HepG2 (cell line): ENCODE data around the gene GRAMD1A. TPM values are rescaled to one million over a fixed set of nuclear protein-coding genes. Genes with fewer than 3 reads are reported as not detected.

Source experiments
- ATAC-seq: fragments of 200-7000 bp; cut with Tn5 transposase; 3 replicates; pipeline ENCODE4 v1.9.1; 2020; ENCODE audit warnings: mild to moderate bottlenecking, moderate library complexity
- BruUV-seq: library from RNA; stranded (reverse); fragments of 400-500 nt; replicated peaks from 2 replicates; lab custom pipeline; 2021; lab: Mats Ljungman, UMichigan
- CTCF ChIA-PET: fragments of 300-600 bp; formaldehyde crosslinking; extraction: SDS; loops from one replicate; lab custom pipeline; 2021; ENCODE audit warnings: low total read pairs, inconsistent platforms, low intra/inter-chr PET ratio; lab: Yijun Ruan, JAX
- POLR2A ChIA-PET: fragments of 350-600 bp; sonication (Branson Sonifier 250); formaldehyde crosslinking; loops from one replicate; lab custom pipeline; 2020; ENCODE audit warnings: antibody characterized with exemption, inconsistent platforms; lab: Yijun Ruan, JAX
- DNase-seq: peaks from one replicate; pipeline ENCODE4 v3.0.0-alpha.2; 2015; ENCODE audit warnings: low spot score
- FAIRE-seq: peaks from 3 replicates; lab custom pipeline; 2011; peaks lifted over from hg19 to GRCh38; lab: Jason Lieb, UNC
- H2AFZ ChIP-seq: one replicate; pipeline ENCODE4 v1.6.1; 2011; ENCODE audit warnings: low read length, inconsistent platforms
- H3K27ac ChIP-seq: fragments of 300-600 bp; 3 replicates; pipeline ENCODE4 v1.8.0; 2011; ENCODE audit warnings: mixed run types, mild to moderate bottlenecking, mixed read lengths, low read length, inconsistent platforms; ENCODE audit not compliant: insufficient read depth; ENCODE audit errors: extremely low read length
- H3K27me3 ChIP-seq, 2 experiments: fragments of 200-600 bp in 1 of 2; 2 replicates in 1 of 2; 3 replicates in 1 of 2; pipeline versions ENCODE4 v1.6.0 to v1.8.0; 2011; ENCODE audit warnings: low read length in 2 of 2, mild to moderate bottlenecking in 2 of 2, moderate library complexity in 2 of 2, inconsistent platforms in 1 of 2; ENCODE audit not compliant: insufficient read depth in 2 of 2, control insufficient read depth in 1 of 2
- H3K36me3 ChIP-seq, 2 experiments: fragments of 200-600 bp in 1 of 2; replicated peaks in 1 of 2; 2 replicates in 1 of 2; 3 replicates in 1 of 2; pipeline versions ENCODE4 v1.5.1 to v1.8.0; 2011; ENCODE audit warnings: low read length in 2 of 2, inconsistent platforms in 1 of 2; ENCODE audit not compliant: insufficient read depth in 2 of 2, control insufficient read depth in 1 of 2
- H3K4me1 ChIP-seq: 2 replicates; pipeline ENCODE4 v1.5.1; 2012; ENCODE audit warnings: low read length, inconsistent platforms; ENCODE audit not compliant: insufficient read depth
- H3K4me2 ChIP-seq: 2 replicates; pipeline ENCODE4 v1.6.0; 2011; ENCODE audit warnings: low read depth, low read length, inconsistent platforms
- H3K4me3 ChIP-seq, 3 experiments: fragments of 200-600 bp in 1 of 3; sonication (generic), shearing (Covaris generic) in 1 of 3; replicated peaks in 1 of 3; 2 replicates each; pipeline ENCODE4 v1.5.1; 2011 to 2016; ENCODE audit warnings: low read length in 3 of 3, inconsistent platforms in 2 of 3, low read depth in 2 of 3, mild to moderate bottlenecking in 2 of 3, control low read depth in 1 of 3, mixed read lengths in 1 of 3; ENCODE audit not compliant: insufficient read depth in 1 of 3
- H3K79me2 ChIP-seq: one replicate; pipeline ENCODE4 v1.6.1; 2011; ENCODE audit warnings: low read length, inconsistent platforms; ENCODE audit not compliant: insufficient read depth
- H3K9ac ChIP-seq: 2 replicates; pipeline ENCODE4 v1.6.0; 2011; ENCODE audit warnings: mild to moderate bottlenecking, low read depth, low read length, inconsistent platforms; ENCODE audit not compliant: insufficient read depth
- H3K9me3 ChIP-seq: 2 replicates; pipeline ENCODE4 v1.5.1; 2012; ENCODE audit warnings: mild to moderate bottlenecking, low read length
- H4K20me1 ChIP-seq: 2 replicates; pipeline ENCODE4 v1.6.0; 2011; ENCODE audit warnings: inconsistent platforms, mild to moderate bottlenecking, low read length, moderate library complexity; ENCODE audit not compliant: insufficient read depth
- FOXJ3 ChIP-seq: sonication (generic); formaldehyde crosslinking; IDR thresholded peaks from 2 replicates; pipeline ENCODE4 v1.4.0; 2020; ENCODE audit warnings: missing genetic modification reagents, mild to moderate bottlenecking, borderline replicate concordance
- KDM5B ChIP-seq: sonication (generic); formaldehyde crosslinking; IDR thresholded peaks from 2 replicates; pipeline ENCODE4 v1.4.0; 2020; ENCODE audit warnings: missing genetic modification reagents, mild to moderate bottlenecking, borderline replicate concordance
- KLF12 ChIP-seq: sonication (generic); formaldehyde crosslinking; IDR thresholded peaks from 2 replicates; pipeline ENCODE4 v1.4.0; 2020; ENCODE audit warnings: missing genetic modification reagents, borderline replicate concordance
- MEIS2 ChIP-seq: sonication (generic); formaldehyde crosslinking; IDR thresholded peaks from 2 replicates; pipeline ENCODE4 v1.9.0; 2021; ENCODE audit warnings: mild to moderate bottlenecking, missing genetic modification reagents
- SP2 ChIP-seq: sonication (generic); formaldehyde crosslinking; IDR thresholded peaks from 2 replicates; pipeline ENCODE4 v1.5.1; 2020; ENCODE audit warnings: mild to moderate bottlenecking, missing genetic modification reagents
- TAF15 ChIP-seq: fragments of 200-400 bp; formaldehyde crosslinking; IDR thresholded peaks from one replicate; pipeline ENCODE4 v1.6.1; 2018; ENCODE audit warnings: mild to moderate bottlenecking, low read depth, low read length; ENCODE audit not compliant: poor library complexity, severe bottlenecking
- WGBS: methylation state at CpG from one replicate; pipeline ENCODE4 v1.1.6; 2017; ENCODE audit warnings: low lambda C conversion rate; 5-methylcytosine and 5-hydroxymethylcytosine counted together
- in situ Hi-C: cut with HindIII; loops from 2 replicates; pipeline ENCODE4 v1.10.0; 2017; ENCODE audit warnings: low pct_unique_long_range_greater_than_20kb; ENCODE audit not compliant: extremely low pct_ligation_motif_present
- intact Hi-C: fragments of 100-400 bp; cut with micrococcal nuclease; formaldehyde crosslinking; loops from one replicate; pipeline ENCODE4 v1.10.0; 2022; ENCODE audit not compliant: unreplicated experiment
- polyA plus RNA-seq, 8 experiments: library from polyadenylated mRNA; depleted of rRNA in 3 of 8; stranded (reverse) in 7 of 8; unstranded in 1 of 8; fragments of >200 nt; fragmentation: Illumina TruSeq in 4 of 8; extraction: Trizol in 4 of 8; gene quantifications; 2 replicates each; pipeline versions ENCODE4 v1.2.1 to v1.2.3, GENCODE V29; 2011 to 2016; ENCODE audit warnings: low read depth in 4 of 8, missing spikeins in 1 of 8, mixed read lengths in 1 of 8; ENCODE audit not compliant: insufficient read depth in 1 of 8
- total RNA-seq, 5 experiments: library from RNA; depleted of rRNA; stranded (reverse); fragments of >200 nt; fragmentation: Illumina TruSeq; extraction: Trizol; gene quantifications; 2 replicates each; pipeline ENCODE4 v1.2.3, GENCODE V29; 2016; ENCODE audit warnings: low read depth in 1 of 5
- TF ChIP-seq, protein P1 (sequence below): conservative IDR thresholded peaks from 2 replicates; pipeline ENCODE4 v1.6.1; 2018; ENCODE audit warnings: missing genetic modification reagents
- TF ChIP-seq, protein P2 (sequence below): sonication (generic); formaldehyde crosslinking; conservative IDR thresholded peaks from 2 replicates; pipeline ENCODE4 v1.8.0; 2022; ENCODE audit warnings: low read depth, missing genetic modification reagents
- TF ChIP-seq, protein P3 (sequence below): sonication (generic); formaldehyde crosslinking; IDR thresholded peaks from 2 replicates; pipeline ENCODE4 v1.4.0; 2020; ENCODE audit warnings: missing genetic modification reagents, borderline replicate concordance
- TF ChIP-seq, protein P4 (sequence below): sonication (generic); formaldehyde crosslinking; IDR thresholded peaks from 2 replicates; pipeline ENCODE4 v1.4.0; 2020; ENCODE audit warnings: missing genetic modification reagents

GRAMD1A gene
- total and polyA plus RNA-seq, 2 of the 13 experiments (the other 11 are each of a cell fraction or from before 2014, with no cell fraction given) = 14.7 to 181 TPM

DNA sequence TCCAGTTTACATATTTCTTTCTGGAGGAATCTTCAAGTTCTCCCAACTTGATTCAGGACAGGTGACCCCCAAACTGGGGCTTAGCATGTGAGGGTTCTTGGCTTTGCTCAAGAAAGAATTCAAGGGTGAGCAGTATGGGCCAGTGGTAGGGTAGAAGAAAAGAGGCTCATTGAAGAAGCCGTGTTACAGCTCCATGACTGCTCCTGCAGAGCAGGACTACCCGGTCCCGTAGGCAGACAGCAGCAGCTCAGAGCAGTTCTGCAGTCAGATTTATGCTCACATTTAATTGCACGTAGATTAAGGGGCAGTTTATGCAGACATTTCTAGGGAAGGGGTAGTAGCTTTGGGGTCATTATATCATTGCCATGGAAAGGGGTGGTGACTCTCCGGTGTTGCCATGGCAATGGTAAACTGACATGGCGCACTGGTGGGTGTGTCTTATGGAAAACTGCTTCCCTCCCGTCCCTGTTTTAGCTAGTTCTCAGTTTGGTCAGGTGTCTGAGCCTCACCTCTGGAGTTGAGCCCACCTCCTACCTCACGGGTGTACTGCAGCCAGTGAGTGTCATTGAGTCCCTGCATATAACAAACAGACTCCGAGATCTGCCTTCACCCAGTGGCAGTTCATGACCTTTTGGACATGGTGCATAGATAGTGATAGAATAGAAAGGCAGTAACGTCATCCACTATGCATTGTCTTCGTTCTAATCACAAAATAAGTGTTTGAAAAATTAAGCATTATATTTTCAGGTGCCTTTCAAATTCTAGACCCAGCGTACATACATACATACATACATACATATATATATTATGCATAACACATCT is 20.1 kb upstream of the GRAMD1A start:
- Histone ChIP-seq H3K4me1 (peaks cover 34% of the 10 kb centered on the region), H3K27me3 (peaks cover 0 to 3% of the 10 kb centered on the region in 2 experiments; a peak in 2 of 5 replicates), H3K36me3 (no peaks in the 10 kb centered on the region), H3K27ac (no peak overlapping the region), H2AFZ (no peak overlapping the region), H4K20me1 (no peaks in the 10 kb centered on the region), H3K9ac (no peak overlapping the region), H3K4me3 (no peak overlapping the region), H3K79me2 (no peaks in the 10 kb centered on the region), H3K9me3 (peaks cover 13% of the 10 kb centered on the region), H3K4me2 (no peak overlapping the region)
- no peak for ATAC-seq
- 58% methylated on average over 12 of the region's 12 CpGs for WGBS
- DNase-seq = no peak
- in situ Hi-C loops = no loop called here
- intact Hi-C loops = no loop called here
- CTCF ChIA-PET = no interaction called here
- no peak for FAIRE-seq
- BruUV-seq = no TSS peak
- POLR2A ChIA-PET = interaction anchor here (1.3 kb wide), 1 partner anchor 15 kb away, joined by 5 read pairs; no protein-coding TSS in a partner anchor
- TF ChIP-seq, protein P1, sequence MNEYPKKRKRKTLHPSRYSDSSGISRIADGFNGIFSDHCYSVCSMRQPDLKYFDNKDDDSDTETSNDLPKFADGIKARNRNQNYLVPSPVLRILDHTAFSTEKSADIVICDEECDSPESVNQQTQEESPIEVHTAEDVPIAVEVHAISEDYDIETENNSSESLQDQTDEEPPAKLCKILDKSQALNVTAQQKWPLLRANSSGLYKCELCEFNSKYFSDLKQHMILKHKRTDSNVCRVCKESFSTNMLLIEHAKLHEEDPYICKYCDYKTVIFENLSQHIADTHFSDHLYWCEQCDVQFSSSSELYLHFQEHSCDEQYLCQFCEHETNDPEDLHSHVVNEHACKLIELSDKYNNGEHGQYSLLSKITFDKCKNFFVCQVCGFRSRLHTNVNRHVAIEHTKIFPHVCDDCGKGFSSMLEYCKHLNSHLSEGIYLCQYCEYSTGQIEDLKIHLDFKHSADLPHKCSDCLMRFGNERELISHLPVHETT = no peak
- TF ChIP-seq KDM5B (CRISPR knock-in tag) (no peak), MEIS2 (CRISPR knock-in tag) (no peak), KLF12 (CRISPR knock-in tag) (no peak), FOXJ3 (CRISPR knock-in tag) (no peak), SP2 (CRISPR knock-in tag) (no peak), TAF15 (no peak)
- TF ChIP-seq, protein P2, sequence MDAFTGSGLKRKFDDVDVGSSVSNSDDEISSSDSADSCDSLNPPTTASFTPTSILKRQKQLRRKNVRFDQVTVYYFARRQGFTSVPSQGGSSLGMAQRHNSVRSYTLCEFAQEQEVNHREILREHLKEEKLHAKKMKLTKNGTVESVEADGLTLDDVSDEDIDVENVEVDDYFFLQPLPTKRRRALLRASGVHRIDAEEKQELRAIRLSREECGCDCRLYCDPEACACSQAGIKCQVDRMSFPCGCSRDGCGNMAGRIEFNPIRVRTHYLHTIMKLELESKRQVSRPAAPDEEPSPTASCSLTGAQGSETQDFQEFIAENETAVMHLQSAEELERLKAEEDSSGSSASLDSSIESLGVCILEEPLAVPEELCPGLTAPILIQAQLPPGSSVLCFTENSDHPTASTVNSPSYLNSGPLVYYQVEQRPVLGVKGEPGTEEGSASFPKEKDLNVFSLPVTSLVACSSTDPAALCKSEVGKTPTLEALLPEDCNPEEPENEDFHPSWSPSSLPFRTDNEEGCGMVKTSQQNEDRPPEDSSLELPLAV (CRISPR knock-in tag) = no peak
- TF ChIP-seq, protein P3, sequence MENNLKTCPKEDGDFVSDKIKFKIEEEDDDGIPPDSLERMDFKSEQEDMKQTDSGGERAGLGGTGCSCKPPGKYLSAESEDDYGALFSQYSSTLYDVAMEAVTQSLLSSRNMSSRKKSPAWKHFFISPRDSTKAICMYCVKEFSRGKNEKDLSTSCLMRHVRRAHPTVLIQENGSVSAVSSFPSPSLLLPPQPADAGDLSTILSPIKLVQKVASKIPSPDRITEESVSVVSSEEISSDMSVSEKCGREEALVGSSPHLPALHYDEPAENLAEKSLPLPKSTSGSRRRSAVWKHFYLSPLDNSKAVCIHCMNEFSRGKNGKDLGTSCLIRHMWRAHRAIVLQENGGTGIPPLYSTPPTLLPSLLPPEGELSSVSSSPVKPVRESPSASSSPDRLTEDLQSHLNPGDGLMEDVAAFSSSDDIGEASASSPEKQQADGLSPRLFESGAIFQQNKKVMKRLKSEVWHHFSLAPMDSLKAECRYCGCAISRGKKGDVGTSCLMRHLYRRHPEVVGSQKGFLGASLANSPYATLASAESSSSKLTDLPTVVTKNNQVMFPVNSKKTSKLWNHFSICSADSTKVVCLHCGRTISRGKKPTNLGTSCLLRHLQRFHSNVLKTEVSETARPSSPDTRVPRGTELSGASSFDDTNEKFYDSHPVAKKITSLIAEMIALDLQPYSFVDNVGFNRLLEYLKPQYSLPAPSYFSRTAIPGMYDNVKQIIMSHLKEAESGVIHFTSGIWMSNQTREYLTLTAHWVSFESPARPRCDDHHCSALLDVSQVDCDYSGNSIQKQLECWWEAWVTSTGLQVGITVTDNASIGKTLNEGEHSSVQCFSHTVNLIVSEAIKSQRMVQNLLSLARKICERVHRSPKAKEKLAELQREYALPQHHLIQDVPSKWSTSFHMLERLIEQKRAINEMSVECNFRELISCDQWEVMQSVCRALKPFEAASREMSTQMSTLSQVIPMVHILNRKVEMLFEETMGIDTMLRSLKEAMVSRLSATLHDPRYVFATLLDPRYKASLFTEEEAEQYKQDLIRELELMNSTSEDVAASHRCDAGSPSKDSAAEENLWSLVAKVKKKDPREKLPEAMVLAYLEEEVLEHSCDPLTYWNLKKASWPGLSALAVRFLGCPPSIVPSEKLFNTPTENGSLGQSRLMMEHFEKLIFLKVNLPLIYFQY = no peak
- TF ChIP-seq, protein P4, sequence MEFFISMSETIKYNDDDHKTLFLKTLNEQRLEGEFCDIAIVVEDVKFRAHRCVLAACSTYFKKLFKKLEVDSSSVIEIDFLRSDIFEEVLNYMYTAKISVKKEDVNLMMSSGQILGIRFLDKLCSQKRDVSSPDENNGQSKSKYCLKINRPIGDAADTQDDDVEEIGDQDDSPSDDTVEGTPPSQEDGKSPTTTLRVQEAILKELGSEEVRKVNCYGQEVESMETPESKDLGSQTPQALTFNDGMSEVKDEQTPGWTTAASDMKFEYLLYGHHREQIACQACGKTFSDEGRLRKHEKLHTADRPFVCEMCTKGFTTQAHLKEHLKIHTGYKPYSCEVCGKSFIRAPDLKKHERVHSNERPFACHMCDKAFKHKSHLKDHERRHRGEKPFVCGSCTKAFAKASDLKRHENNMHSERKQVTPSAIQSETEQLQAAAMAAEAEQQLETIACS (CRISPR knock-in tag) = no peak
